ENCODE data around the gene HOXD11.

The HOXD11 gene

GRCh38 chr2:176085861-176086771, 21.0 kb upstream of the HOXD11 start:
- Histone ChIP-seq H3K36me3 (no peaks in the 10 kb centered on the region), H3K4me3 (peak overlapping the region in 1 of 2 donors; percentile 15), H3K27me3 (peaks cover 14 to 100% of the 10 kb centered on the region in 2 donors), H3K9me3 (peaks cover 0 to 7% (median 0%) of the 10 kb centered on the region in 3 donors), H3K27ac (no peak overlapping the region), H3K4me1 (peaks cover 0 to 47% (median 30%) of the 10 kb centered on the region in 4 donors)
- DNase-seq = peak in 1 of 2 donors; percentile 66
- TF ChIP-seq CTCF (IDR thresholded peaks at IDR 0.05) = peak; percentile 42 to 50
- intact Hi-C loops (cut with DNase I; ENCODE audit: low total_unique reads) = no loop called here

- no peak for TF ChIP-seq CTCF (IDR thresholded peaks at IDR 0.05)
- H3K27ac ChIP-seq = no peak overlapping the region
- no peak overlapping the region for H3K4me3 ChIP-seq
- peaks cover 15 to 100% of the 10 kb centered on the region in 2 donors for H3K27me3 ChIP-seq
- H3K9me3 ChIP-seq = peaks cover 0 to 4% (median 0%) of the 10 kb centered on the region in 3 donors
- peak in 1 of 2 donors; percentile 54 for DNase-seq
- peaks cover 0 to 47% (median 36%) of the 10 kb centered on the region in 4 donors for H3K4me1 ChIP-seq
- H3K36me3 ChIP-seq = no peaks in the 10 kb centered on the region
- intact Hi-C loops (cut with DNase I; ENCODE audit: low total_unique reads) = loop anchor here (2.0 kb wide), 1 partner anchor 399 kb away; no protein-coding TSS in a partner anchor
Measured at GRCh38 chr2:176087330-176088047, 19.6 kb upstream of the HOXD11 start.

- peak overlapping the region in 1 of 2 donors; percentile 15 for H3K4me3 ChIP-seq
- H3K27me3 ChIP-seq = peaks cover 11 to 100% of the 10 kb centered on the region in 2 donors
- no peak overlapping the region for H3K27ac ChIP-seq
- peaks cover 0 to 4% (median 0%) of the 10 kb centered on the region in 3 donors for H3K9me3 ChIP-seq
- H3K36me3 ChIP-seq = no peaks in the 10 kb centered on the region
- intact Hi-C loops (cut with DNase I; ENCODE audit: low total_unique reads) = loop anchor here (2.0 kb wide), 1 partner anchor 399 kb away; no protein-coding TSS in a partner anchor
- peak; percentile 51 to 71 for DNase-seq
- TF ChIP-seq CTCF (IDR thresholded peaks at IDR 0.05) = peak; percentile 71 to 75
- H3K4me1 ChIP-seq = peaks cover 0 to 50% (median 41%) of the 10 kb centered on the region in 4 donors
Measured at GRCh38 chr2:176088048-176088936, 18.8 kb upstream of the HOXD11 start.

- no peak for TF ChIP-seq CTCF (IDR thresholded peaks at IDR 0.05)
- Histone ChIP-seq H3K4me3 (no peak overlapping the region), H3K9me3 (no peaks in the 10 kb centered on the region), H3K27me3 (peaks cover 9 to 100% of the 10 kb centered on the region in 2 donors), H3K27ac (no peak overlapping the region), H3K36me3 (no peaks in the 10 kb centered on the region), H3K4me1 (peaks cover 0 to 49% (median 41%) of the 10 kb centered on the region in 4 donors)
- intact Hi-C loops (cut with DNase I; ENCODE audit: low total_unique reads) = loop anchor here (2.0 kb wide), 1 partner anchor 400 kb away; no protein-coding TSS in a partner anchor
- DNase-seq = no peak
Measured at GRCh38 chr2:176088937-176089842, 17.9 kb upstream of the HOXD11 start.
